HUDEP-2 (cell line): ENCODE measurements around the gene CCAR1.
"Not testable (repeated sequence)": the region's sequence is repeated elsewhere in the genome, so short reads cannot be mapped to it uniquely, and the experiment has no call there.

ENCODE experiments used
- DNase-seq, 76 experiments: peaks; one replicate each; lab custom pipeline; 2025; ENCODE audit not compliant: unreplicated experiment in 76 of 76; lab: John Stamatoyannopoulos, UW

CCAR1 gene

GRCh38 chr10:68826764-68827591, 105.9 kb downstream of the CCAR1 start, which contains the start of gene STOX1:
TSS of gene STOX1 (plus strand) at chr10:68827531. CDS start at chr10:68827624, 93 bp downstream.
- DNase-seq = peak in 48 of 76 experiments; percentile 1 to 68 (median 32)

- DNase-seq = not testable (repeated sequence)
Measured at GRCh38 chr10:68827592-68827959, 106.5 kb downstream of the CCAR1 start.

- DNase-seq = not testable (repeated sequence)
Measured at GRCh38 chr10:68828083-68828601, 107.1 kb downstream of the CCAR1 start.

- no peak for DNase-seq
Measured at GRCh38 chr10:68828833-68829232, 107.8 kb downstream of the CCAR1 start.

DNA sequence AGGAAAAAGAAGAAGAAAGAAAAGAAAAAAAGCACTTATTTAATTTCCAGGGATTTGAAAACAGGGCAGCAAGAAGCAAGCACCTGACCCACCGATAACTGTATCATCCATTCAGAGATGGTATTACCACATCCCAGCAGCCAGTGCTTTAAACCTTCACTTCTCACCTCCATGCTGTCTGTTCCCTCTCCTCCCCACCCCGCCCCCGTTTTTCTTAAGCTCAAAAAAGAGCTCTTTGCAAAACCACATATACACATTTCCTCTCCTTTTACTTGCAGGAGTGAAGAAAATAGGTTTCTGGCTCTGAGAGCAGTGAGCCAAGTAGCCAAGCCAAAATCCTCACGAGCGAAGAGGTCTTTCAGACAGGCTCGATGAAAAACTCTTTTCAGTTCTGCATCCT, 108.5 kb downstream of the CCAR1 start:
- DNase-seq = no peak

GRCh38 chr10:68829952-68830351, 108.9 kb downstream of the CCAR1 start:
- no peak for DNase-seq

- DNase-seq = no peak
Measured at GRCh38 chr10:68831961-68832455, 111.0 kb downstream of the CCAR1 start.

- DNase-seq = no peak
Measured at GRCh38 chr10:68832601-68833000, 111.6 kb downstream of the CCAR1 start.

GRCh38 chr10:68837626-68838322, 116.7 kb downstream of the CCAR1 start:
- DNase-seq = no peak

- not testable (repeated sequence) for DNase-seq
Measured at GRCh38 chr10:68840650-68841049, 119.6 kb downstream of the CCAR1 start.
